K562 (cell line): Measurements from ENCODE around the gene PARD3B.

Experiments
- ATF6 ChIP-seq: sonication (generic); formaldehyde crosslinking; IDR thresholded peaks from 2 replicates; pipeline ENCODE4 v1.4.0; 2020; ENCODE audit warnings: mild to moderate bottlenecking, missing genetic modification reagents
- CBX1 ChIP-seq: sonication (generic); IDR thresholded peaks from 2 replicates; pipeline ENCODE4 v1.6.1; 2016; ENCODE audit warnings: antibody characterized with exemption, low read depth, mild to moderate bottlenecking
- CTCF ChIP-seq, 3 experiments: IDR thresholded peaks in 2 of 3; conservative IDR thresholded peaks in 1 of 3; 2 replicates each; pipeline ENCODE4 v1.5.1; 2011 to 2012; ENCODE audit warnings: low read length in 3 of 3, mild to moderate bottlenecking in 3 of 3, control low read depth in 2 of 3, improper control_type of control experiment in 1 of 3, inconsistent platforms in 1 of 3, low read depth in 1 of 3, mixed read lengths in 1 of 3, moderate library complexity in 1 of 3; ENCODE audit not compliant: insufficient read depth in 2 of 3
- EHMT2 ChIP-seq: fragments of 450-650 bp; IDR thresholded peaks from 2 replicates; pipeline ENCODE4 v1.6.1; 2018; ENCODE audit warnings: antibody characterized with exemption
- HCFC1 ChIP-seq: IDR thresholded peaks from 2 replicates; pipeline ENCODE4 v1.6.1; 2012; ENCODE audit warnings: low read depth, low read length, improper control_type of control experiment
- KAT8 ChIP-seq: fragments of 450-650 bp; IDR thresholded peaks from 2 replicates; pipeline ENCODE4 v1.6.1; 2016; ENCODE audit warnings: low read depth, mild to moderate bottlenecking
- TCF7L2 ChIP-seq: fragments of 150-350 bp; IDR thresholded peaks from 2 replicates; pipeline ENCODE4 v1.6.1; 2016; ENCODE audit warnings: low read depth, mild to moderate bottlenecking, low read length, moderate library complexity
- TF ChIP-seq, protein P1 (sequence below): sonication (generic); formaldehyde crosslinking; IDR thresholded peaks from 2 replicates; pipeline ENCODE4 v1.8.1; 2023; ENCODE audit warnings: mild to moderate bottlenecking, missing genetic modification reagents

GRCh38 chr2:205627085-205627484 is 1081.8 kb downstream of the PARD3B start:
- TF ChIP-seq EHMT2 (no peak), CTCF (IDR thresholded peaks at IDR 0.05 in 2 of 3, conservative IDR thresholded peaks at IDR 0.05 in 1 of 3; ENCODE audit: insufficient read depth in 2 of 3, low read depth in 1 of 3, low read length in 3 of 3) (no peak), TCF7L2 (no peak), ATF6 (CRISPR knock-in tag) (no peak), KAT8 (no peak), CBX1 (no peak), HCFC1 (no peak)
- TF ChIP-seq, protein P1, sequence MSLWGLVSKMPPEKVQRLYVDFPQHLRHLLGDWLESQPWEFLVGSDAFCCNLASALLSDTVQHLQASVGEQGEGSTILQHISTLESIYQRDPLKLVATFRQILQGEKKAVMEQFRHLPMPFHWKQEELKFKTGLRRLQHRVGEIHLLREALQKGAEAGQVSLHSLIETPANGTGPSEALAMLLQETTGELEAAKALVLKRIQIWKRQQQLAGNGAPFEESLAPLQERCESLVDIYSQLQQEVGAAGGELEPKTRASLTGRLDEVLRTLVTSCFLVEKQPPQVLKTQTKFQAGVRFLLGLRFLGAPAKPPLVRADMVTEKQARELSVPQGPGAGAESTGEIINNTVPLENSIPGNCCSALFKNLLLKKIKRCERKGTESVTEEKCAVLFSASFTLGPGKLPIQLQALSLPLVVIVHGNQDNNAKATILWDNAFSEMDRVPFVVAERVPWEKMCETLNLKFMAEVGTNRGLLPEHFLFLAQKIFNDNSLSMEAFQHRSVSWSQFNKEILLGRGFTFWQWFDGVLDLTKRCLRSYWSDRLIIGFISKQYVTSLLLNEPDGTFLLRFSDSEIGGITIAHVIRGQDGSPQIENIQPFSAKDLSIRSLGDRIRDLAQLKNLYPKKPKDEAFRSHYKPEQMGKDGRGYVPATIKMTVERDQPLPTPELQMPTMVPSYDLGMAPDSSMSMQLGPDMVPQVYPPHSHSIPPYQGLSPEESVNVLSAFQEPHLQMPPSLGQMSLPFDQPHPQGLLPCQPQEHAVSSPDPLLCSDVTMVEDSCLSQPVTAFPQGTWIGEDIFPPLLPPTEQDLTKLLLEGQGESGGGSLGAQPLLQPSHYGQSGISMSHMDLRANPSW: no peak
